Thyroid gland (tissue), 4 donors: ENCODE data around the gene MED19. TPM values are rescaled to one million over a fixed set of nuclear protein-coding genes. Genes with fewer than 3 reads are reported as not detected.

ENCODE experiments used
- DNase-seq, 2 donors: peaks; one replicate each; pipeline ENCODE4 v3.0.0-alpha.2; 2019
- H3K27ac ChIP-seq, 3 donors: fragments of 200-600 bp; sonication (generic); 1 replicate in 2 of 3; 2 replicates in 1 of 3; pipeline ENCODE4 v1.5.1; 2016 to 2019; ENCODE audit warnings: mild to moderate bottlenecking in 1 of 3, moderate library complexity in 1 of 3
- H3K27me3 ChIP-seq: fragments of 200-600 bp; sonication (generic); one replicate; pipeline ENCODE4 v1.5.1; 2019
- H3K36me3 ChIP-seq, 2 donors: fragments of 200-600 bp; sonication (generic); one replicate each; pipeline ENCODE4 v1.5.1; 2016 to 2019
- H3K4me1 ChIP-seq, 2 donors: fragments of 200-600 bp; sonication (generic); one replicate each; pipeline ENCODE4 v1.5.1; 2017 to 2019
- H3K4me3 ChIP-seq, 3 donors: fragments of 200-600 bp; sonication (generic); replicated peaks in 1 of 3; 1 replicate in 2 of 3; 2 replicates in 1 of 3; pipeline ENCODE4 v1.5.1; 2016; ENCODE audit warnings: mild to moderate bottlenecking in 1 of 3
- H3K9me3 ChIP-seq: fragments of 200-600 bp; sonication (generic); one replicate; pipeline ENCODE4 v1.5.1; 2017
- POLR2A ChIP-seq, 2 donors: fragments of 450-650 bp; IDR thresholded peaks; one replicate each; pipeline ENCODE4 v1.6.1; 2017; ENCODE audit warnings: antibody characterized with exemption in 2 of 2, mild to moderate bottlenecking in 2 of 2, moderate library complexity in 1 of 2
- WGBS, 2 donors: methylation state at CpG; one replicate each; pipeline ENCODE4 v1.1.5; 2017; 5-methylcytosine and 5-hydroxymethylcytosine counted together
- intact Hi-C: fragments of 100-400 bp; cut with DNase I; formaldehyde crosslinking; loops from one replicate; pipeline ENCODE4 v1.15.1; 2023
- total RNA-seq, 4 donors: library from RNA; depleted of rRNA; stranded (reverse); fragments of >200 nt; gene quantifications; one replicate each; pipeline ENCODE4 v1.2.3, GENCODE V29; 2016
- TF ChIP-seq, protein P1 (sequence below), 6 experiments: fragments of 200-600 bp in 3 of 6; fragments of 450-650 bp in 3 of 6; sonication (generic) in 3 of 6; IDR thresholded peaks; one replicate each; pipeline ENCODE4 v1.5.1; 2016 to 2019; ENCODE audit warnings: antibody characterized with exemption in 6 of 6, mild to moderate bottlenecking in 2 of 6, inconsistent platforms in 1 of 6, moderate library complexity in 1 of 6

MED19 gene
- total RNA-seq, 4 donors from 2014 or later, result 24.6 to 38.1 (median 35.6) TPM

DNA sequence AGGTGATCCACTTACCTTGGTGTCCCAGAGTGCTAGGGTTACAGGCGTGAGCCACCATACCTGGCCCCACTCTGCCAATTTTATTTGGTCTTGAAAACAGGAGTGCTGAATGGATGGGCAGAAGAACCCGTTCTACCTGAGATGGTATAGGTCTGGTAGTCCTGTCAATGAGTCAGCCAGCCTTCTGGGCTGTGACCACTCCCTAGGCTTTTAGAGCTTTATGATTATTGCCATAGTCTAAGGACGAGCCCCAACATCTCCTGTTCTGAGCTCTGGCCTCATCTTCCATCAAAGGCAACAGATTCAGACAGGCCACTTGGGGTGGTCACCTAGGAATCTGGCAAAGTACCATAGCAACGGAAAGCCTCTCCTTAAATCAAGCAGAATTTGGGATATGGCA lies 32.6 kb downstream of the MED19 start:
- H3K27ac ChIP-seq, result no peak overlapping the region
- WGBS, 2 donors, result 94 to 95% methylated on average over 4 of the region's 4 CpGs
- no peaks in the 10 kb centered on the region for H3K9me3 ChIP-seq
- H3K27me3 ChIP-seq, result no peaks in the 10 kb centered on the region
- intact Hi-C loops, result loop anchor here (5.0 kb wide), 1 partner anchor 33 kb away; the partner anchor contains the start of genes MED19 and TMX2
- no peak for DNase-seq
- no peak overlapping the region for H3K4me3 ChIP-seq
- TF ChIP-seq POLR2A (IDR thresholded peaks at IDR 0.05), result no peak
- TF ChIP-seq, protein P1, sequence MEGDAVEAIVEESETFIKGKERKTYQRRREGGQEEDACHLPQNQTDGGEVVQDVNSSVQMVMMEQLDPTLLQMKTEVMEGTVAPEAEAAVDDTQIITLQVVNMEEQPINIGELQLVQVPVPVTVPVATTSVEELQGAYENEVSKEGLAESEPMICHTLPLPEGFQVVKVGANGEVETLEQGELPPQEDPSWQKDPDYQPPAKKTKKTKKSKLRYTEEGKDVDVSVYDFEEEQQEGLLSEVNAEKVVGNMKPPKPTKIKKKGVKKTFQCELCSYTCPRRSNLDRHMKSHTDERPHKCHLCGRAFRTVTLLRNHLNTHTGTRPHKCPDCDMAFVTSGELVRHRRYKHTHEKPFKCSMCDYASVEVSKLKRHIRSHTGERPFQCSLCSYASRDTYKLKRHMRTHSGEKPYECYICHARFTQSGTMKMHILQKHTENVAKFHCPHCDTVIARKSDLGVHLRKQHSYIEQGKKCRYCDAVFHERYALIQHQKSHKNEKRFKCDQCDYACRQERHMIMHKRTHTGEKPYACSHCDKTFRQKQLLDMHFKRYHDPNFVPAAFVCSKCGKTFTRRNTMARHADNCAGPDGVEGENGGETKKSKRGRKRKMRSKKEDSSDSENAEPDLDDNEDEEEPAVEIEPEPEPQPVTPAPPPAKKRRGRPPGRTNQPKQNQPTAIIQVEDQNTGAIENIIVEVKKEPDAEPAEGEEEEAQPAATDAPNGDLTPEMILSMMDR (IDR thresholded peaks at IDR 0.05), result no peak
- H3K36me3 ChIP-seq, result peaks cover 11 to 13% of the 10 kb centered on the region in 2 donors
- peaks cover 20 to 31% of the 10 kb centered on the region in 2 donors for H3K4me1 ChIP-seq

DNA sequence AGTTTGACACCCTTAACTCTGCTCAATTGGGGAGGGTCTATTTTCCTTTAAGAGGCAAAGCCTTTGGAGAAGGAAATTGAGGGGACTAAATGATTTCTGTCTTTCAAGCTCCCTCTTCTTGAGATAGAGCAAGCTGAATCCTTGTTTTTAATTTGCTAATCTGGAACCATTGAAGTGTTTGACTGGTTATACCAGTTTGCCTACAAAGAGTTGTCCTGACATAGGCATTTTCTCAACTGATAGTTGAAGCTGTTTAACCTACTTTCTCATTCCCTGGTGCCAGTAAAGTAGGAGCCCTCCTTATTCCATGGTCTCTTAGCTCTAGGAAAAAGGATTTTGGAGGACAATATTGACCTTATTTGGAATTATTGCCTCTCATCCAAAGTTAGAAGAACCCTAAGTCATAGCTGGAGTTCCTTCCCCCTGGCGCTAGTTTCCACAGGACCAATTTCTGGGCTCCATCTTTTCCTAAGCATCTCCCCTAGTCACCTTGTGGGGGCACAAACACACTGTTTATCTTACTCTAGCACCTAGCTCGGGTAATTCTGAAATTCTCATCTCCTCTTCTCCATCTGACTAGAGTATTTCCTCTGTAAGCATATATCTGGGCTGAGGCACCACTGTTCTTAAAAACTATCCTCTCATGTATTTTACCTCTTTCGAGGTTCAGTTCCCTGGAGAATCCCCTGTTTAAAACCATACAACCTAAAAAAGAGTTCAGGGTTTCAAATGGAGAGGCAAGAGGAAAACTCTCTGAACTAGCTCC lies 36.7 kb downstream of the MED19 start:
- no peak for DNase-seq
- Histone ChIP-seq H3K36me3 (peaks cover 12 to 13% of the 10 kb centered on the region in 2 donors), H3K4me3 (no peak overlapping the region), H3K4me1 (peaks cover 32 to 43% of the 10 kb centered on the region in 2 donors), H3K9me3 (no peaks in the 10 kb centered on the region), H3K27me3 (no peaks in the 10 kb centered on the region), H3K27ac (peak overlapping the region; percentile 80 to 85 (median 82))
- TF ChIP-seq, protein P1 (IDR thresholded peaks at IDR 0.05), result no peak
- TF ChIP-seq POLR2A (IDR thresholded peaks at IDR 0.05), result no peak
- WGBS, 2 donors, result 72 to 74% methylated on average over 3 of the region's 3 CpGs
- intact Hi-C loops, result loop anchor here (5.0 kb wide), 1 partner anchor 37 kb away; the partner anchor contains the start of genes MED19 and TMX2

DNA sequence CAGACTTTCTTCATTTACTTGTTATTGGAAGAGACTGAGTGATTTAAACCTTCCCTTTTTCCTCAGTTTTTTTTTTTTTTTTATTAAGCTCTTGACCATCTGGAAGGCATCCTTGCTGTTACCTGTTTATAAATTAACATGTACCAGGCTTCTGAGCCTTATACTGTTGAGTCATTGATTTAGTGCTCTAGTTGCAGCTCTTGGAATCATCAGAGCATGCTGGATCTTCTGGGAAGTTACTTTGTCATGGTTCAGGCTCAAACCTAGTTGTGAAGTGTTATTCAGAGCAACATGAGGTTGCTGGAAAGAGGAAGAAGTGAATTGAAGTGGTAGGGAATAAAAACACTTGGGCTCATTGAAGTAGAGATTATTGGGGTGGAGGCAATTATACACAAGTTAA lies 37.8 kb downstream of the MED19 start:
- intact Hi-C loops, result no loop called here
- Histone ChIP-seq H3K27ac (peak overlapping the region; percentile 80 to 85 (median 82)), H3K9me3 (no peaks in the 10 kb centered on the region), H3K4me1 (peaks cover 36 to 50% of the 10 kb centered on the region in 2 donors), H3K36me3 (peaks cover 12 to 13% of the 10 kb centered on the region in 2 donors), H3K4me3 (no peak overlapping the region), H3K27me3 (no peaks in the 10 kb centered on the region)
- TF ChIP-seq POLR2A (IDR thresholded peaks at IDR 0.05), result no peak
- TF ChIP-seq, protein P1 (IDR thresholded peaks at IDR 0.05), result no peak
- DNase-seq, result peak in 1 of 2 donors; percentile 15

DNA sequence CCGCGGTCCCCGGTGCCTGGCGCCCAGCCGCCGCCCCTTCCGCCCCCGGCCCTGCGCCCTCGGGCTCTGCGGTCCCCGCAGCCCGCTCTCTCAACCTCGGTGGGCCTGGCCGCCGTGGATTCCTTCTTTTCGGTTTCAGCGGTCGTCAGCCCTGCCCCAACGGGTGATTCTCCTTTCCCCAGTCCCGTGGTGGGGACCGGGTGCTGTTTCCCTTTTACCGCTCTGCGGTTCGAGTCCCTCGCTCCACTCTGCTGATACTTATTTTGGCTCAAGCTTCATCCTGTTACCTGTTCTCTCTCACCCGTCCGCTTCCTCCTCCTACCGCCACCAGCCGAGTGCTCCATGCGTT lies 43.6 kb downstream of the MED19 start:
- Histone ChIP-seq H3K27me3 (no peaks in the 10 kb centered on the region), H3K27ac (peak overlapping the region; percentile 94 to 100 (median 98)), H3K9me3 (no peaks in the 10 kb centered on the region), H3K36me3 (peaks cover 12 to 13% of the 10 kb centered on the region in 2 donors), H3K4me1 (peaks cover 14 to 33% of the 10 kb centered on the region in 2 donors), H3K4me3 (peak overlapping the region; percentile 56 to 84 (median 83))
- DNase-seq, result peak in 1 of 2 donors; percentile 24
- WGBS, 2 donors, result 0% methylated on average over 23 to 31 of the region's 31 CpGs
- TF ChIP-seq, protein P1 (IDR thresholded peaks at IDR 0.05), result no peak
- no peak for TF ChIP-seq POLR2A (IDR thresholded peaks at IDR 0.05)
- intact Hi-C loops, result no loop called here
